Measurements from ENCODE around the gene HSF2BP. TPM values are rescaled to one million over a fixed set of nuclear protein-coding genes. Genes with fewer than 3 reads are reported as not detected.

The HSF2BP gene
- total RNA-seq, 1 experiment from 2014 or later, result 4.6 TPM

DNA sequence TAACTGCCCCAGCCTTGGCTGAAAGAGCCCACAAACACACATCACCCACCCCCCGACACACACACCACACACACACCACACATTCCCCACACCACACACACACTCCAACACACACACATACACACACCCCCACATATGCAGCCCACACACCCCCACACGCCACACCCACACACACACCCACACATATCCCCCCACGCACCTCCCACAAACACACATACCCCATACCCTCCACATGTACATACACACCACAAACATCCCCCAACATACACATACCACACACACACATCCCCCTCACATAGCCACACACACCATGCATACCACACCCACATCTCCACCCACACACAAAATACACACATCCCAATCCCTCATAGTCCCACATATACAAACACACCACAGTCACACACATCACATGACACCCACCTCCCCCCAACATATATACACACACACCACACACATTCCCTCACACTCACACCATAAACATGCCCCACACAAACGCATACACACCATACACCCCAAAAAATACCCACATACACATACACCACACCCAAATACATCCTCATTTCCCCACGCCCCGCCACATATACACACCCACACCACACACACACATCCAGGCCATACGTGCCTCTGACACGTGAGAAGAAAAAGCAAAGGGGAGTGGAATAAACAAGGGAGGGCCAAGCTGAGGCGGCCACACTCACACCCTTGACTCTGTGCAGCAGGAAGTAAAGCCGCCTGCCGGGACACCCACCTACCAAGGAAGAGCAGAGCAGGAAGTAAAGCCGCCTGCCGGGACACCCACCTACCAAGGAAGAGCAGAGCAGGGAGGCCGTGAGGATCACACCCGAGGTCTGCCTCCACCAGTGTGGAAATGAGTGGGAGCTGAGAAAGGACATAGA is 53.7 kb downstream of the HSF2BP start:
- Histone ChIP-seq H3K4me1 (replicated peaks; ENCODE audit: insufficient read depth) (peaks cover 35% of the 10 kb centered on the region), H3K36me3 (ENCODE audit: low read depth) (no peaks in the 10 kb centered on the region), H3K4me2 (no peak overlapping the region), H3K27me3 (ENCODE audit: insufficient read depth, low read depth) (no peaks in the 10 kb centered on the region), H3K79me2 (ENCODE audit: low read depth) (no peaks in the 10 kb centered on the region), H3K27ac (no peak overlapping the region), H4K20me1 (ENCODE audit: insufficient read depth) (no peaks in the 10 kb centered on the region), H3K9me2 (ENCODE audit: insufficient read depth) (no peaks in the 10 kb centered on the region), H2AFZ (no peak overlapping the region), H3F3A (ENCODE audit: insufficient read depth, low read depth) (peaks cover 11% of the 10 kb centered on the region), H3K9me3 (ENCODE audit: insufficient read depth, low read depth) (no peaks in the 10 kb centered on the region), H3K4me3 (no peak overlapping the region)
- no peak for DNase-seq
- CTCF ChIA-PET, result no interaction called here
- TF ChIP-seq, protein P1, sequence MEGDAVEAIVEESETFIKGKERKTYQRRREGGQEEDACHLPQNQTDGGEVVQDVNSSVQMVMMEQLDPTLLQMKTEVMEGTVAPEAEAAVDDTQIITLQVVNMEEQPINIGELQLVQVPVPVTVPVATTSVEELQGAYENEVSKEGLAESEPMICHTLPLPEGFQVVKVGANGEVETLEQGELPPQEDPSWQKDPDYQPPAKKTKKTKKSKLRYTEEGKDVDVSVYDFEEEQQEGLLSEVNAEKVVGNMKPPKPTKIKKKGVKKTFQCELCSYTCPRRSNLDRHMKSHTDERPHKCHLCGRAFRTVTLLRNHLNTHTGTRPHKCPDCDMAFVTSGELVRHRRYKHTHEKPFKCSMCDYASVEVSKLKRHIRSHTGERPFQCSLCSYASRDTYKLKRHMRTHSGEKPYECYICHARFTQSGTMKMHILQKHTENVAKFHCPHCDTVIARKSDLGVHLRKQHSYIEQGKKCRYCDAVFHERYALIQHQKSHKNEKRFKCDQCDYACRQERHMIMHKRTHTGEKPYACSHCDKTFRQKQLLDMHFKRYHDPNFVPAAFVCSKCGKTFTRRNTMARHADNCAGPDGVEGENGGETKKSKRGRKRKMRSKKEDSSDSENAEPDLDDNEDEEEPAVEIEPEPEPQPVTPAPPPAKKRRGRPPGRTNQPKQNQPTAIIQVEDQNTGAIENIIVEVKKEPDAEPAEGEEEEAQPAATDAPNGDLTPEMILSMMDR (conservative IDR thresholded peaks at IDR 0.05), result no peak
- no peak for TF ChIP-seq EZH2 (IDR thresholded peaks at IDR 0.05; ENCODE audit: low read depth)
- BruUV-seq (replicated peaks), result no TSS peak
- intact Hi-C loops (cut with micrococcal nuclease; ENCODE audit: unreplicated experiment), result no loop called here
- POLR2A ChIA-PET (ENCODE audit: unreplicated experiment), result no interaction called here

- no peaks in the 10 kb centered on the region for H3K9me3 ChIP-seq (ENCODE audit: insufficient read depth, low read depth)
- no peaks in the 10 kb centered on the region for H4K20me1 ChIP-seq (ENCODE audit: insufficient read depth)
- no peaks in the 10 kb centered on the region for H3K9me2 ChIP-seq (ENCODE audit: insufficient read depth)
- peaks cover 20% of the 10 kb centered on the region for H3F3A ChIP-seq (ENCODE audit: insufficient read depth, low read depth)
- H3K4me2 ChIP-seq, result no peak overlapping the region
- no peak overlapping the region for H3K27ac ChIP-seq
- ChIA-PET CTCF (no interaction called here), POLR2A (ENCODE audit: unreplicated experiment) (no interaction called here)
- no peak for DNase-seq
- peaks cover 35% of the 10 kb centered on the region for H3K4me1 ChIP-seq (replicated peaks; ENCODE audit: insufficient read depth)
- H3K79me2 ChIP-seq (ENCODE audit: low read depth), result no peaks in the 10 kb centered on the region
- no peaks in the 10 kb centered on the region for H3K36me3 ChIP-seq (ENCODE audit: low read depth)
- H3K4me3 ChIP-seq, result no peak overlapping the region
- intact Hi-C loops (cut with micrococcal nuclease; ENCODE audit: unreplicated experiment), result no loop called here
- no peak overlapping the region for H2AFZ ChIP-seq
- no peaks in the 10 kb centered on the region for H3K27me3 ChIP-seq (ENCODE audit: insufficient read depth, low read depth)
- BruUV-seq (replicated peaks), result no TSS peak
- TF ChIP-seq, protein P1 (conservative IDR thresholded peaks at IDR 0.05), result no peak
- TF ChIP-seq EZH2 (IDR thresholded peaks at IDR 0.05; ENCODE audit: low read depth), result no peak
These were observed 54.6 kb downstream of the HSF2BP start for GRCh38 chr21:43604505-43605204.

GRCh38 chr21:43603641-43604504 is 55.4 kb downstream of the HSF2BP start:
- ChIA-PET POLR2A (ENCODE audit: unreplicated experiment) (no interaction called here), CTCF (interaction anchor here (0.5 kb wide), 1 partner anchor 14 kb away, joined by 8 read pairs; no protein-coding TSS in a partner anchor)
- H3K4me1 ChIP-seq (replicated peaks; ENCODE audit: insufficient read depth), result peaks cover 35% of the 10 kb centered on the region
- no TSS peak for BruUV-seq (replicated peaks)
- no peaks in the 10 kb centered on the region for H4K20me1 ChIP-seq (ENCODE audit: insufficient read depth)
- no peaks in the 10 kb centered on the region for H3K9me3 ChIP-seq (ENCODE audit: insufficient read depth, low read depth)
- H2AFZ ChIP-seq, result no peak overlapping the region
- H3K27me3 ChIP-seq (ENCODE audit: insufficient read depth, low read depth), result no peaks in the 10 kb centered on the region
- H3K4me3 ChIP-seq, result no peak overlapping the region
- H3K79me2 ChIP-seq (ENCODE audit: low read depth), result no peaks in the 10 kb centered on the region
- no peak overlapping the region for H3K4me2 ChIP-seq
- intact Hi-C loops (cut with micrococcal nuclease; ENCODE audit: unreplicated experiment), result no loop called here
- no peak for DNase-seq
- H3K27ac ChIP-seq, result no peak overlapping the region
- no peak for TF ChIP-seq EZH2 (IDR thresholded peaks at IDR 0.05; ENCODE audit: low read depth)
- TF ChIP-seq, protein P1 (conservative IDR thresholded peaks at IDR 0.05), result no peak
- peaks cover 28% of the 10 kb centered on the region for H3F3A ChIP-seq (ENCODE audit: insufficient read depth, low read depth)
- H3K9me2 ChIP-seq (ENCODE audit: insufficient read depth), result no peaks in the 10 kb centered on the region
- H3K36me3 ChIP-seq (ENCODE audit: low read depth), result no peaks in the 10 kb centered on the region

Data from PC-9 (cell line).